Glutamatergic neuron (in vitro differentiated cells): ENCODE results near the gene C1GALT1C1. TPM values are rescaled to one million over a fixed set of nuclear protein-coding genes. Genes with fewer than 3 reads are reported as not detected.

ENCODE experiments used
- DNase-seq: peaks from one replicate; pipeline ENCODE4 v3.0.0; 2022
- H3K27ac Mint-ChIP-seq: one replicate; pipeline ENCODE4 v1.8.0; 2020; ENCODE audit warnings: mild to moderate bottlenecking, mixed read lengths, inconsistent platforms; ENCODE audit not compliant: unreplicated experiment
- H3K27me3 Mint-ChIP-seq: one replicate; pipeline ENCODE4 v1.8.0; 2020; ENCODE audit warnings: mild to moderate bottlenecking, moderate library complexity, mixed read lengths, inconsistent platforms; ENCODE audit not compliant: unreplicated experiment
- H3K36me3 Mint-ChIP-seq: one replicate; pipeline ENCODE4 v1.8.0; 2020; ENCODE audit warnings: mild to moderate bottlenecking, mixed read lengths, inconsistent platforms; ENCODE audit not compliant: unreplicated experiment
- H3K4me1 Mint-ChIP-seq: one replicate; pipeline ENCODE4 v1.8.0; 2020; ENCODE audit warnings: mild to moderate bottlenecking, low read depth, mixed read lengths, inconsistent platforms; ENCODE audit not compliant: unreplicated experiment
- H3K4me3 Mint-ChIP-seq: one replicate; pipeline ENCODE4 v1.8.0; 2020; ENCODE audit warnings: mild to moderate bottlenecking, mixed read lengths, inconsistent platforms; ENCODE audit not compliant: unreplicated experiment
- H3K9me3 Mint-ChIP-seq: one replicate; pipeline ENCODE4 v1.8.0; 2020; ENCODE audit warnings: mild to moderate bottlenecking, moderate library complexity, mixed read lengths, inconsistent platforms; ENCODE audit not compliant: unreplicated experiment
- CTCF ChIP-seq: fragments of 200-600 bp; sonication (generic); IDR thresholded peaks from one replicate; pipeline ENCODE4 v1.5.0; 2021; ENCODE audit not compliant: partially characterized antibody, unreplicated experiment
- long read RNA-seq: library from polyadenylated mRNA; unstranded; transcript quantifications from one replicate; pipeline ENCODE4 v2.0.0, GENCODE V29; 2020; ENCODE audit not compliant: unreplicated experiment
- total RNA-seq: library from RNA; stranded (reverse); fragmentation: NEBNext Ultra II Directional; extraction: Animal tissue kit (Norgen Biotek cat#: 25700); gene quantifications from one replicate; pipeline ENCODE4 v1.2.1, GENCODE V29; 2021; ENCODE audit not compliant: unreplicated experiment

Gene C1GALT1C1
- 10.2 TPM for total RNA-seq
- long read RNA-seq, transcript C1GALT1C1-201 (2 exons, 1,613 nt) = major isoform, 10 of 10 reads
- long read RNA-seq, partial matches to known transcripts = 0 of 10 reads
- long read RNA-seq, other reads (novel, unspliced or antisense) = 0 of 10 reads

- TF ChIP-seq CTCF = no peak
- H3K4me3 Mint-ChIP-seq = peak within 1 kb of the TSS; percentile 93
These were observed at the start of gene C1GALT1C1 for GRCh38 chrX:120629667-120630537. TSS of gene C1GALT1C1 (minus strand) at chrX:120630054. CDS start at chrX:120627166, 2,888 bp downstream.

GRCh38 chrX:120677004-120677652, 47.3 kb upstream of the C1GALT1C1 start:
- Mint-ChIP-seq H3K27me3 (no peaks in the 10 kb centered on the region), H3K27ac (no peak overlapping the region), H3K36me3 (no peaks in the 10 kb centered on the region), H3K4me1 (no peaks in the 10 kb centered on the region), H3K9me3 (peaks cover 1% of the 10 kb centered on the region), H3K4me3 (no peak overlapping the region)
- DNase-seq = no peak
- no peak for TF ChIP-seq CTCF

More at GRCh38 chrX:120629667-120630537, at the start of gene C1GALT1C1:
- DNase-seq = peak; percentile 90
- Mint-ChIP-seq H3K27me3 (no peaks in the 10 kb centered on the region), H3K36me3 (no peaks in the 10 kb centered on the region), H3K4me1 (no peaks in the 10 kb centered on the region), H3K9me3 (no peaks in the 10 kb centered on the region), H3K27ac (peak within 1 kb of the TSS; percentile 91)

- no peak for TF ChIP-seq CTCF
- H3K4me1 Mint-ChIP-seq = no peaks in the 10 kb centered on the region
- no peak overlapping the region for H3K4me3 Mint-ChIP-seq
- no peak overlapping the region for H3K27ac Mint-ChIP-seq
- no peaks in the 10 kb centered on the region for H3K27me3 Mint-ChIP-seq
- no peak for DNase-seq
- no peaks in the 10 kb centered on the region for H3K36me3 Mint-ChIP-seq
- peaks cover 1% of the 10 kb centered on the region for H3K9me3 Mint-ChIP-seq
These were observed 43.1 kb upstream of the C1GALT1C1 start for GRCh38 chrX:120672841-120673530.

GRCh38 chrX:120672389-120672788, 42.5 kb upstream of the C1GALT1C1 start:
- no peak for TF ChIP-seq CTCF
- H3K4me1 Mint-ChIP-seq = no peaks in the 10 kb centered on the region
- H3K27ac Mint-ChIP-seq = no peak overlapping the region
- no peak for DNase-seq
- no peak overlapping the region for H3K4me3 Mint-ChIP-seq
- H3K9me3 Mint-ChIP-seq = peaks cover 1% of the 10 kb centered on the region
- H3K36me3 Mint-ChIP-seq = no peaks in the 10 kb centered on the region
- no peaks in the 10 kb centered on the region for H3K27me3 Mint-ChIP-seq
